SHP77 (cell line): ENCODE results near the gene RAVER1.
"Not testable (repeated sequence)": the region's sequence is repeated elsewhere in the genome, so short reads cannot be mapped to it uniquely, and the experiment has no call there.

ENCODE experiments used
- DNase-seq, 2 experiments: peaks; one replicate each; lab custom pipeline; 2025; lab: John Stamatoyannopoulos, UW

RAVER1 gene, protein sequence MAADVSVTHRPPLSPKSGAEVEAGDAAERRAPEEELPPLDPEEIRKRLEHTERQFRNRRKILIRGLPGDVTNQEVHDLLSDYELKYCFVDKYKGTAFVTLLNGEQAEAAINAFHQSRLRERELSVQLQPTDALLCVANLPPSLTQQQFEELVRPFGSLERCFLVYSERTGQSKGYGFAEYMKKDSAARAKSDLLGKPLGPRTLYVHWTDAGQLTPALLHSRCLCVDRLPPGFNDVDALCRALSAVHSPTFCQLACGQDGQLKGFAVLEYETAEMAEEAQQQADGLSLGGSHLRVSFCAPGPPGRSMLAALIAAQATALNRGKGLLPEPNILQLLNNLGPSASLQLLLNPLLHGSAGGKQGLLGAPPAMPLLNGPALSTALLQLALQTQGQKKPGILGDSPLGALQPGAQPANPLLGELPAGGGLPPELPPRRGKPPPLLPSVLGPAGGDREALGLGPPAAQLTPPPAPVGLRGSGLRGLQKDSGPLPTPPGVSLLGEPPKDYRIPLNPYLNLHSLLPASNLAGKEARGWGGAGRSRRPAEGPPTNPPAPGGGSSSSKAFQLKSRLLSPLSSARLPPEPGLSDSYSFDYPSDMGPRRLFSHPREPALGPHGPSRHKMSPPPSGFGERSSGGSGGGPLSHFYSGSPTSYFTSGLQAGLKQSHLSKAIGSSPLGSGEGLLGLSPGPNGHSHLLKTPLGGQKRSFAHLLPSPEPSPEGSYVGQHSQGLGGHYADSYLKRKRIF

DNA sequence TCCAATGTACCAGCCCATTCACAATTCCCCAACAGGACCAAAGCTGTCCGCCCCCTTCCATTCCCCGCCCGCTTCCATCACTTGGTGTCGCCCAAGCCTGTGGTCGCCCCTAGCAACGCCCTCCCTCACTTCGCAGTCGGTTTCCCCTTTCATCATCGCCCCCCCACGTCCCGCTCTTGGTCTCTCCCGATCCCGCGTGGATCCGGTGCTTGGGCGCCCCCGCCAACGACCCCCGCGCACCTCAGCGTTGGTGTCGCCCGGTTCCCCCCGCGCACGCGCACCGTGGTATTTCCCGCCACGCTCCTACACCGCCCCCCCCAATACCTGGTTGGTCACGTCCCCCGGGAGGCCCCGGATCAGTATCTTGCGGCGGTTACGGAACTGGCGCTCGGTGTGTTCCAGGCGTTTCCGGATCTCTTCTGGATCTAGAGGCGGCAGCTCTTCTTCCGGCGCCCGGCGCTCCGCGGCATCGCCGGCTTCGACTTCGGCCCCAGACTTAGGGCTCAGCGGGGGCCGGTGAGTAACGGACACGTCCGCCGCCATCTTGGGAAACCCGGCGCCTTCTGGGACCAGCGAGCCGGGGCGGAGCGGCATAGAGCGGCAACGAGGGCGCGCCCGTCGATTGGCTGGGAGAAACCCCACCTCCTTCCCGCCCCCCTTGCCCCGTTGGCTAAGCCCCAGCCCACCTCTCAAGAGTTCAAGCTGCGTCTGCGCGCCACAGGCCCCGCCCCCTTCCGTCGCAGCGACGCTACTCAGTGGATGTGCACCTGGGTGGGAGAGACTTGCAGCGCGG lies at the start of gene RAVER1:
Gene RAVER1 (minus strand): TSS at position 565 of the 793 bp plus-strand sequence. CDS start 22 bp downstream, at position 543.
- peak; percentile 93 to 94 for DNase-seq

DNA sequence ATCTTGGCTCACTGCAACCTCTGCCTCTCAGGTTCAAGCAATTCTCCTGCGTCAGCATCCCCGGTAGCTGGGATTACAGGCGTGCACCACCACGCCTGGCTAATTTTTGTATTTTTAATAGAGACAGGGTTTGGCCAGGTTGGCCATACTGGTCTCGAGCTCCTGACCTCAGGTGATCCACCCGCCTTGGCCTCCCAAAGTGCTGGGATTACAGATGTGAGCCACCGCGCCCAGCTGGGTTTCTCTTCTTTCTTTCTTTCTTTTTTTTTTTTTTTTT lies 49.8 kb upstream of the RAVER1 start:
- DNase-seq, result not testable (repeated sequence)

DNA sequence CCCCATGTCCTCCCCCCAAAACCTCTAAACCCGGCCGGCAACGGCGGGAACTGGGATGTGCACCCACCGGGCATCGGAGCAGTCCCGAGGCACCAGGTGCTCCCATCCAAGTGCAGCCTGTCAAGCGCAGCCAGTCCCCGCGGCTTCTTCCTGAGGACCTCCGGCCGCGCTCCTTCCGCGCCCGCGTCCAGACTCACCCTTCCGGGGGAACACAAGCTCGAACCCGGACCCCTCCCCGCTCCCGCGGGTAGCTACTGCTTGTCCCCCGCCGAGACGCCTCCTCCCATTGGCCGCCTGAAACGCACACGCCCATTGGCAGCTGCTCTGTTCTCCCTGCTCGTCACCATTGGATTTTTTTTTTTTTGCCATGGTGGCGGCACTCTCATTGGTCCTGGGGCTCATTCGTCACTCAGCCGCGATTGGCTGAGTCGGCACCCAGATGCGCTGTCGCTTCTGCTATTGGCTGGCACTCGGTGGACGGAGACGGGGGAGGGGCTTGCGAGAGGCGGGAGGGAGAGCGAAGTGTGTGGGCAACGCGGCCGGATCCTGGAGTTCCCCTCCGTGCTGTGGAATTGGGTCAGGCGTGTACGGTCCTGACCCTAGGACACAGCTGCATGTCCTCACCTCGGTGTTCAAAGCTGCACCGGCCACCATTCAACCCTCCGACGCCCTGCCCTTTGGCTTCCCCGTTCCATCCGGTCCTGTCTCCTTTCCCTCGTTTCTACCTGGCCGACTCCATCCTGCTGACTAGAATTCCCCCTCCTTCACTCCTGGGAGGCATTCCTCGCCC lies 47.2 kb upstream of the RAVER1 start, which contains the start of gene TYK2:
Gene TYK2 (minus strand): TSS at position 260 of the 790 bp plus-strand sequence. CDS start 2,166 bp downstream, outside the sequence.
- peak; percentile 96 to 98 for DNase-seq

DNA sequence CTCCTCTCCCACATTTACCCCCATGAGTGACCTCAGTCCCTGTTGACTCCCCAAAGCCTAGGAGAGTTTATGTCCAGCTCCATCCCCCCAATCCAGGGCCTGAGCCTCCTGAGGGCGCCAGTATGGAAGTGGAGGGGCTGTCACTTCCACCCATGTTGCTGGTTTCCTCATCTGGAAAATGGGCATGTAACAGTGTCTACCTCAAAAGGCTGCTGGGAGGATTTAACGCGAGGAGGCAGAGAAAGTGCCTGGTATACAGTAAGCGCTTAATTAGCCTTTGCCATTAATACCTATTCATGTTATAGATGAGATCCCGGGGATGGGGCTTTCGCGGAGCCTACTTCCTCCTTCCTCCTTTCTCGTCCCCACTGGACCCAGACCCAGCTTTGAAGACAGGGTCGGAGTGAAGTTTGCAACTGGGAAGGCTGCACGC lies 46.6 kb upstream of the RAVER1 start:
- DNase-seq, result no peak

DNA sequence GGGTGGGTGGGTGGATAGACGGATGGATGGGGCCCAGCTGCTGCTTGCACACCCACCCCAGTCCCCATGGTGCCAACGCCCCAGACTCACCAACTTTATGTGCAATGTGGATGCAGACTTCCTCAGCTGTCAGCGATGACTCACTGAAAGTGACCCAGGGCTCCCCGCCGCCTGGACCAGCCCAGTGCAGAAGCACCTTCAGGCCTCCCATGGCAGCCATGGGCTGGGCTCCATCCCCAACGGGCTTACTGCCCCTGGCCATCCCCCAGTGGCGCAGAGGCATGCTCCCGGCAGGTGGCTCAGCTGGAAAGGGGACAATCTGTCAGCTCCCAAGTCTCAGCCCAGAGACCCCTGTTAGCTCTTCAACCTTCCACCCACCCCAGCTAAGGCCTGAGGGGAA lies 44.8 kb upstream of the RAVER1 start:
- DNase-seq, result no peak

DNA sequence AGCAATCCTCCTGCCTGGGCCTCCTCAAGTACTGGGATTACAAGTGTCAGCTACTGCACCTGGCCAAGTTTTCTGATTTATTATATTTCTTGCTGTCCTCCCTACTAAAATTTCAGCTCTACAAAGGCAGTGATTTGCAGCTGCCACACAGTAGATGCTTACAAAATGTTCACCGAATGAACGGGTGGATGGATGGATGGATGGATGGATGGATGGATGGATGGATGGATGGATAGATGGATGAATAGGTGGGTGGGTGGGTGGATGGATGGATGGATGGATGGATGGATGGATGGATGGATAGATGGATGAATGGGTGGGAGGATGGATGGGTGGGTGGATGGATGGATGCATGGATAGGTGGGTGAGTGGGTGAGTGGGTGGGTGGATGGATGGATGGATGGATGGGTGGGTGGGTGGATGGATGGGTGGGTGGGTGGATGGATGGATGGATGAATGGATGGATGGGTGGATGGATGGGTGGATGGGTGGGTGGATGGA lies 43.9 kb upstream of the RAVER1 start:
- DNase-seq, result not testable (repeated sequence)

DNA sequence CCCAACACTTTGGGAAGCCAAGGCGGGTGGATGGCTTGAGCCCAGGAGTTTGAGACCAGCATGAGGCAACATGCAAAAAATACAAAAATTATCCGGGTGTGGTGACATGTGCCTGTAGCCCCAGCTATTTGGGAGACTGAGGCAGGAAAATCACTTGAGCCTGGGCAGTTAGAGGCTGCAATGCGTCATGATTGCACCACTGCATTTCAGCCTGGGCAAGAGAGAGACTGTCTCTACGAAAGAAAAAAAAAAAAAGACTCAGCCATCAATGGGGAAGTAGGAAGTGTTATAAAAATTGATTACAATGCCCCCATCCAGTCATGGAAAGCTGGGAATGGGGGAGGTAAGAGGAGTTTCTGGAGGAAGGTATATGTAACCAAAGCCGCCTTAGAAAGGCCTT lies 41.6 kb upstream of the RAVER1 start:
- no peak for DNase-seq

DNA sequence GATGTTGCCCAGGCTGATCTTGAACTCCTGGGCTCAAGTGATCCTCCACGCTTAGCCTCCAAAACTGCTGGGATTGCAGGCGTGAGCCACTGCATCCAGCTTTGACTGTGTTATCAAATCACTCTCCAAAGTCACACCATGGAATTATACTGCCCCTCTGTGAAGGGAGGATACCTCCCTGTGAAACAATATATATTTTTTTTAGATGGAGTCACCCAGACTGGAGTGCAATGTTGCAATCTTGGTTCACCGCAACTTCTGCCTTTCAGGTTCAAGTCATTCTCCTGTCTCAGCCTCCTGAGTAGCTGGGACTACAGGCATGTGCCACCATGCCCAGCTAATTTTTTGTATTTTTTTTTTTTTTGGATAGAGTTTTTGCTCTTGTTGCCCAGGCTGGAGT lies 39.4 kb upstream of the RAVER1 start:
- DNase-seq, result no peak

DNA sequence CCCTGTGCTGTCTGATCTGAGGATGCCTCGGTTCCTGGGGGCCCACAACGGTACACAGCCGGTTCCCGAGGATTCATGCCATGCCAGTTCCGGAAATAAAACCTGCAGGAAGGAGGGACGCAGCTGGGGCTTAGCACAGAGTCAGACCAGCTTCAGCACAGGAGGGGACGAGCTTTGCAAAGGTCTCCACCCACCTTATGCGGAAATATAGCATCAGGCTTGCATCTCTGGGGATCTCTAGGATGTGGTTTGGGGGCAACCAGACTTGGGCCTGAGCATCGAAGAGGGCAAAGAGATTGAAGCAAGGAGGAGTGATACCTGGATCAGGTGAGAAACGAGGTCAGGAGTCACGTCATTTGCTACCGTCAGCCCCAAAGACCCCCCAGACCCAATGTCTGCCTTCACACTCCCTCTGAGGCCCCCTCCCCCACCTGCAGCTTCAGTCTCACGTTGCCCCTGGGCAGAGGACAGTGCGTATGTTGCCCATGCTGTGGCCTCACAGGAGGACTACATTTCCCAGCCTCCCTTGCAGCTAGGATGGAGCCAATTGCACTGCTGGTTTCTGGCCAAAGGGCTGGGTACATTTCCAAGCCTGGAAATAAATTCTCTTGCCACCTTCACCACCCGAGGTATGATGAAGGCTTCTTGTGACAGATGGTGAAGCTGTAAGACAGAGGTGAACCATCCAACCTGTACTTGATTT lies 34.9 kb upstream of the RAVER1 start:
- DNase-seq, result no peak

DNA sequence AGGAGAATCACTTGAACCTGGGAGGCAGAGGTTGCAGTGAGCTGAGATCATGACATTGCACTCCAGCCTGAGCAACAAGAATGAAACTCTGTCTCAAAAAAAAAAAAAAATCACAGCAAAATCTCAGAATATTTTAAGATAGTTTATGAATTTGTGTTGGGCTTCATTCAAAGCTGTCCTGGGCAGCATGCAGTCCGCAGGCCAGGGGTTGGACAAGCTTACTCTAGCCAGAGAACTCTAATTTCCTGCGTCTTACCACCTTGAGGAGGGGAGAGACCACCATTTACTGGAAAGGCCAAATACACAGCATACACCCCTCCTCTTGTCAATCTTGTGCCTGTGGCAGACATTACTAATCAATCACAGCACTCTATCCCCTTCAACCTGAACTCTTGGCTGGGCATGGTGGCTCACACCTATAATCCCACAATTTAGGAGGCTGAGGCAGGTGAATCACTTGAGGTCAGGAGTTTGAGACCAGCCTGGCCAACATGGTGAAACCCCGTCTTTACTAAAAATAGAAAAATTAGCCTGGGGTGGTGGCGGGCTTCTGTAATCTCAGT lies 33.7 kb upstream of the RAVER1 start:
- DNase-seq, result not testable (repeated sequence)

DNA sequence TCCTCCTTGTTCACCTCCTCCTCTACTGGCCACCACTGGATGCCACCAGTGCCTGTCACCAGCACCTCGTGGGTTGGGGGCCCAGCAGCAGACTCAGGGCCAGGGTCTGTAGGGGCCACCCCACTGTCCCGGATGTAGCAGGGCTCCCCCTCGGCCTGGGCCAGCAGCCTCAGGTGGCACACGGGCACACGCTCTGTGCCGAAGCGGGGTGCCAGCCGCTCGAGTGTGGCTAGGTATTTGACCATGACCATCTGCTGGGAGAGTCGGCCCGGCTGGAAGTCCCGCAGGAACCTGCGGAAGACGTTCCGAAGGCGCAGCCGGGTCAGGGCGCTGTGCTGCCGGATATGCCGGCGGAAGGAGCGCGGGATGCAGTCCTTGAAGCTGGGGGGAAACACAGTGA lies 32.2 kb upstream of the RAVER1 start:
- no peak for DNase-seq

DNA sequence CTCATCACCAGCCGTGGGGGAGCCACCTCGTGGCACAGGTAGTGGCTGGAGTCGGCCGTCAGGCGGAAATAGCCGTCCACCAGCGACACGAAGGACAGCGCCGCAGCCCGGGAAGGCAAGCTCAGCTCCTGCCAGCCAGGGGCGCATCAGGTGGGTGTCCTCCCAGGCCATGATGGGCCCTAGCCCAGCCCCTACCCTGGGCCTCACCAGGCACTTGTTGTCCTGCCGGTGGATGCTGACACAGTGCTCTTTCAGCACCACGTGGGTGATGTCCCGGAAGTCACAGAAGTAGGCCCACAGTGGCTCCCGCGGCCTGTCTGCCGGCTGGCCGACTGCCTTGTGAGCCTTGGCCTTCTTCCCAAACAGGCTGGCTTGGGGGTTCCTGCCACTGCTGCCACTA lies 31.3 kb upstream of the RAVER1 start:
- no peak for DNase-seq

DNA sequence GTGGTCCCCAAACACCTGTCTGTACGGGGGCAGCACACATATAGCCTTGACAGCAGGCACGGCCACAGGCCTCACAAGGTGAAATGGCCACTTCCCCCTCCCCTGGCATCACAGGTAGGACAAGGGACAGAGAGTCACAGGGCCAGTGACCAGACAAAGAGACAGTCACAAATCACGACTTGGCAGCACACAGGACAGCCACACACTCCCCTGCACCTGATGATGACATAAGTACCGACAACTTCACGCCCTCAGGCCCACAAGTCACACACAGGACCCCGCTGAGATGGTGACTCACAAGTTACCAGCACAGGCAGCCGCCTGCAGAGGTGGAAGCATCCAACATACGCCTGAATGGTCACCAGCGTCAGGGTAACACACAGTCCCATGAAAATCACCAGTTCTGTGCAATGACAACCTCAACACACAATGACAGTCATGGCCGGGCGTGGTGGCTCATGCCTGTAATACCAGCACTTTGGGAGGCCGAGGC lies 30.5 kb upstream of the RAVER1 start:
- DNase-seq, result no peak

DNA sequence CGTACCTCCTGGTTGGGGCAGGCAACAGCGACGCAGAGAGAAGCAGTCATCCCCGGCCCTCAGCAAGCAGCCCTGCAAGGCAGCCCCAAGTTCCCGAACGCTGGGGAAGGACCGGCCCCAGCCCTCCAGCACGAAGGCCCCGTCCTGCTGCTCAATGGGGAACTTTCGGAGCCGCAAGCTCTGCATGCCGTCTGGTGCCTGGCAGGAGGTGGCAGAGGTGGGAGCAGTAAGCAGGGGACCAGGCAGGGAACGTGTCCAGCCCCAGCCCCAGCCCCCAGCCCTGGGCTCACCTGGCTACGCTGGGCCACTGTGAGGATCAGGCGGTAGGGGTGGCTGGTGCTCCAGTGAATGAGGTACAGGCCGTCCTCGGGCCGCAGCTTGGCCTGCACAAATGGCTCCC lies 28.9 kb upstream of the RAVER1 start:
- DNase-seq, result no peak

DNA sequence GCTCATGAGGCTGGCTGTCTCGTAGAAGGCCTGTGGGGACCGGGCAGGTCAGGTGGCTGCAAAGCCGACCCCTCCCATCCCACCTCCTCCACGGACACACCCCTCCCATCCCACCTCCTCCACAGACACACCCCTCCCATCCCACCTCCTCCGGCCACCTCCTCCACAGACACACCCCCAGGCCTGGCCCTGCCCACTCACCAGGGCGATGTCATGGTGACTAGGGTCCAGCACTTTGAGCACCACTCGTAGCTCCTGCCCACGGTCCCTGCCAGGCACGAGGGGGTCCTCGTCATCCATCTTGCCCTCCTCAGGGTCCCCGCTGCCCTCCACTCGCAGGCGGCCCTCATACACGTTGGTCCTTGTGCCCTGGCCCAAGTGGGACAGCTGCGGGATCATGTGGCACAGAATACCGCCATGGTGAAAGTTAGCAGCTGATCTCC lies 28.3 kb upstream of the RAVER1 start:
- no peak for DNase-seq

DNA sequence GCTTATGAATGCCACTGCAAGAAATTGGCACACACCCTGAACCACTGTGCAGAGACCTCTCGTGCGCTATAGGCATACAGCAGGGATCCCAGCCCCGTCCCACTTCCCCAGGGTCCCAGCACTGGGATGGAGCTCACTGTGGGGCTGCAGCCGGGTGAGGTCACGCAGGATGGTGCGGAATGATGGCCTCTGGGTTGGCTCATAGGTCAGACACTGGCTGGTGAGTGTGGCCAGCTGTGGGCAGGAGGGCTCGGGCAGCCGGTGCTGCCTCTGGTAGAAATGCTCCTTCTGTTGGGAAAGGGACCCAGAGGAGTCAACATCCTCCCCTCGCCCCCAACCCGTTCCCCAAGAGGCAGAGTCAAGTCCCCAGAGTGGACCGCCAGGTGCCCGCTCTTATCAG lies 23.1 kb upstream of the RAVER1 start:
- no peak for DNase-seq

DNA sequence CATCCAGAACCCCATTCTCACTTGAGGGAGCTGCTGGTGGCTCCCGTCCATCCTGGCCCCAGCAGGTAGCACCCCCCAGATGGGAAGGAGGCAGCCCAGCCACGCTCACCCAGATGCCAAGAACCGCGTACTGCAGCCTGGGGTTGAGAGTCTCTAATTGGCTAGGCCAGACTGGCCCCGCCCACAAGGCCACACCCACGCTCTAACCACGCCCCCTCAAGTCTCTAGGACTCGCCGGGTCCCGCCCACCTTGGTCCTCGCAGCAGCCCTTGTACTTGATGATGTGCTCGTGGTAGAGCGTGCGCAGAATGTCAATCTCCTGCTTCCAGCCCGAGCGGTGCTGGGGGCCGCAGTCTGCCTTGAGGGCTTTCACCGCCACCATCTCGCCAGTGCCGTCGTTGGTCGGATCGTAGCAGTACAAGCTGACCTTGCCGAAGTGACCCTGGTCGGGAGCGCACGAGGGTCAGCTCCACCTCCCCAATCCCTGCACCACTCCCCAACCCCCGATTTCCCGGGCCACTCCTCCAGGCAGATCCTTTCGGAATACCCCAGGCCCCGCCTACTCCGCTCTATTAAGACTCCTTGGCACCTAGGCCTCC lies 20.6 kb upstream of the RAVER1 start:
- no peak for DNase-seq

DNA sequence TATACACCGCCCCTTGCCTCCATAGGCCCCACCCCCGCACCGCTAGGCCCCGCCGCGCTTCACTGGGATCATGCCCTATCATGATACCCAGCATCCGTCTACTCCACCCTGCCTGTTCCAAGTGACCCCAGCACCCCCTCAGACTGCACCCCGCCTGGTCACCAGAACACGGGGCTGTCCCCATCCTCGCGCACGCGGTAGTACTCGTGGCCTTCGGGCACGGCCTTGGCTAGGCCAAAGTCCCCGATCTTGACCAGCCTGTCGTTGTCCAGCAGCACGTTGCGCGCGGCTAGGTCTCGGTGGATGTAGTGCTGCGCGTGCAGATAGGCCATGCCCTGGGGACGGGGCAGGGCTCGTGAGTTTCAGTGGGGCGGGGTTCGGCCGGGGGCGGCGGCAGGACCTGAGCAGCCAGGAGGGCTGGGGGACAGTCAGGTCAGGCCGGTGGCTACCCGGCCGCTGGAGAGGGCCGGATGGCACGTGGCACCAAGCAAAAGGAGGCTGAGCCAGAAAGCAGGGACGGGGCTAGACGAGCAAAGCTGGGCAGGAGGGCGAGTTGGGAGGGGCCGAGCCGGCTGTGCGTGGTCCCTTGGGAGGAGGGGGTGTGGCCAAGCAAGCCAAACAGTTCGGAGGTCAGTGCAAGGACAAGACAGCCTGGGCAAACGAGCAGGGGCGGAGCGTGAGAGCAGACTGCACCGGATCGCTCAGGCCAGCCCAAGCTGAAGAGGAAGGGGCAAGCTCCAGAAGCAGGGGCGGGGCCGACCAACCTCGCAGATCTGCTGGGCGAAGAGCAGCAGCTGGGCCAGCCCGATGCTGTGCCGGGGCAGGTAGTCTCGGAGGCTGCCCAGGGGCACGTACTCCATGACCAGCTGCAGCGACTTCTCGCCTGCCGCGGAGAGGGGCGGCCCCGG lies 19.7 kb upstream of the RAVER1 start:
- DNase-seq, result no peak

DNA sequence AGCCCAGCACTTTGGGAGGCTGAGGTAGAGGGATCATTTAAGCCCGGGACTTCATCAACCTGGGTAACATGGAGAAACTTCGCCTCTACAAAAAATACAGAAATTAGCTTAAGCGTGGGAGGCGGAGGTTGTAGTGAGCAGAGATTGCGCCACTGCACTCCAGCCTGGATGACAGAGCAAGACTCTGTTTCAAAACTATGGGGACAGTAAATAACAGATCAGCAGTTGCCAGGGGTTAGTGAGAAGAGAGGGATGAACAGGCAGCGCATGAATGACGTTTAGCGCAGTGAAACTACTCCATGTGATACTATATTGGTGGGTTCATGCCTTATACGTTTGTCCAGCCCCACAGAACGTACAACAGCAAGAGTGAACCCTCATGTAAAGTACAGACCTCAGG lies 13.2 kb upstream of the RAVER1 start:
- DNase-seq, result no peak
